Ascending aorta (tissue), 2 donors: ENCODE data around the gene TRPM3. TPM values are rescaled to one million over a fixed set of nuclear protein-coding genes. Genes with fewer than 3 reads are reported as not detected.
A peak's percentile ranks its signal among the peaks of the same experiment; 100 is the strongest.
"Not testable (repeated sequence)": the region's sequence is repeated elsewhere in the genome, so short reads cannot be mapped to it uniquely, and the experiment has no call there.

ENCODE experiments used
- DNase-seq, 2 donors: peaks; one replicate each; pipeline ENCODE4 v3.0.0-alpha.2; 2019; ENCODE audit warnings: low spot score in 2 of 2
- H3K27ac ChIP-seq, 2 donors: fragments of 200-600 bp; sonication (generic); one replicate each; pipeline ENCODE4 v1.5.1; 2016 to 2017; ENCODE audit warnings: mild to moderate bottlenecking in 1 of 2
- H3K27me3 ChIP-seq: fragments of 200-600 bp; sonication (generic); one replicate; pipeline ENCODE4 v1.5.1; 2017
- H3K36me3 ChIP-seq, 2 donors: fragments of 200-600 bp; sonication (generic); one replicate each; pipeline ENCODE4 v1.5.1; 2016
- H3K4me1 ChIP-seq, 2 donors: fragments of 200-600 bp; sonication (generic); one replicate each; pipeline ENCODE4 v1.5.1; 2016 to 2017; ENCODE audit warnings: mild to moderate bottlenecking in 1 of 2
- H3K4me3 ChIP-seq, 2 donors: fragments of 200-600 bp; sonication (generic); one replicate each; pipeline ENCODE4 v1.5.1; 2016 to 2017; ENCODE audit warnings: mild to moderate bottlenecking in 1 of 2
- H3K9me3 ChIP-seq, 2 donors: fragments of 200-600 bp; sonication (generic); one replicate each; pipeline ENCODE4 v1.5.1; 2016
- CTCF ChIP-seq, 3 experiments: fragments of 200-600 bp in 2 of 3; fragments of 450-650 bp in 1 of 3; sonication (generic) in 2 of 3; IDR thresholded peaks; one replicate each; pipeline ENCODE4 v1.5.1; 2016 to 2019; ENCODE audit warnings: antibody characterized with exemption in 3 of 3, mild to moderate bottlenecking in 1 of 3, moderate library complexity in 1 of 3
- intact Hi-C: fragments of 100-400 bp; cut with DNase I; formaldehyde crosslinking; loops from one replicate; pipeline ENCODE4 v1.15.1; 2023
- total RNA-seq: library from RNA; depleted of rRNA; stranded (reverse); fragments of >200 nt; gene quantifications from one replicate; pipeline ENCODE4 v1.1.0, GENCODE V29; 2016

TRPM3 gene
- total RNA-seq, 1 donor from 2014 or later = 3.3 TPM

GRCh38 chr9:70654144-70654543, 467.3 kb downstream of the TRPM3 start:
- TF ChIP-seq CTCF (IDR thresholded peaks at IDR 0.05) = no peak
- no peaks in the 10 kb centered on the region for H3K36me3 ChIP-seq
- no peak overlapping the region for H3K4me3 ChIP-seq
- DNase-seq = no peak
- H3K4me1 ChIP-seq = no peaks in the 10 kb centered on the region
- peaks cover 0 to 5% of the 10 kb centered on the region in 2 donors for H3K9me3 ChIP-seq
- H3K27me3 ChIP-seq = no peaks in the 10 kb centered on the region
- intact Hi-C loops = no loop called here
- H3K27ac ChIP-seq = no peak overlapping the region

GRCh38 chr9:70644627-70645026, 476.8 kb downstream of the TRPM3 start:
- H3K4me3 ChIP-seq, H3K9me3 ChIP-seq, H3K4me1 ChIP-seq, DNase-seq, H3K27ac ChIP-seq, H3K36me3 ChIP-seq, H3K27me3 ChIP-seq: not testable (repeated sequence)
- intact Hi-C loops = loop anchor here (5.0 to 10.0 kb wide), 2 partner anchors 280 to 358 kb away; no protein-coding TSS in a partner anchor

GRCh38 chr9:70642341-70642740, 479.1 kb downstream of the TRPM3 start:
- Histone ChIP-seq H3K27ac (no peak overlapping the region), H3K27me3 (no peaks in the 10 kb centered on the region), H3K4me1 (no peaks in the 10 kb centered on the region), H3K36me3 (no peaks in the 10 kb centered on the region), H3K4me3 (no peak overlapping the region), H3K9me3 (no peaks in the 10 kb centered on the region)
- no peak for DNase-seq
- no peak for TF ChIP-seq CTCF (IDR thresholded peaks at IDR 0.05)
- intact Hi-C loops = loop anchor here (5.0 to 10.0 kb wide), 2 partner anchors 282 to 360 kb away; no protein-coding TSS in a partner anchor

- intact Hi-C loops = loop anchor here (5.0 to 10.0 kb wide), 2 partner anchors 283 to 361 kb away; no protein-coding TSS in a partner anchor
- H3K36me3 ChIP-seq = no peaks in the 10 kb centered on the region
- H3K9me3 ChIP-seq = no peaks in the 10 kb centered on the region
- no peak for DNase-seq
- no peak overlapping the region for H3K27ac ChIP-seq
- H3K27me3 ChIP-seq = no peaks in the 10 kb centered on the region
- no peak overlapping the region for H3K4me3 ChIP-seq
- TF ChIP-seq CTCF (IDR thresholded peaks at IDR 0.05) = no peak
- H3K4me1 ChIP-seq = no peaks in the 10 kb centered on the region
Measured at GRCh38 chr9:70641631-70642030, 479.8 kb downstream of the TRPM3 start.

GRCh38 chr9:70641031-70641430, 480.4 kb downstream of the TRPM3 start:
- Histone ChIP-seq H3K27me3 (no peaks in the 10 kb centered on the region), H3K9me3 (no peaks in the 10 kb centered on the region), H3K36me3 (no peaks in the 10 kb centered on the region), H3K4me3 (no peak overlapping the region), H3K27ac (no peak overlapping the region), H3K4me1 (no peaks in the 10 kb centered on the region)
- TF ChIP-seq CTCF (IDR thresholded peaks at IDR 0.05) = no peak
- intact Hi-C loops = loop anchor here (5.0 to 10.0 kb wide), 2 partner anchors 284 to 361 kb away; no protein-coding TSS in a partner anchor
- no peak for DNase-seq

GRCh38 chr9:70639853-70640814, 481.3 kb downstream of the TRPM3 start:
- Histone ChIP-seq H3K4me3 (peak overlapping the region in 1 of 2 donors; percentile 27), H3K36me3 (no peaks in the 10 kb centered on the region), H3K27ac (no peak overlapping the region), H3K9me3 (no peaks in the 10 kb centered on the region), H3K27me3 (no peaks in the 10 kb centered on the region), H3K4me1 (no peaks in the 10 kb centered on the region)
- peak; percentile 36 to 68 (median 52) for TF ChIP-seq CTCF (IDR thresholded peaks at IDR 0.05)
- DNase-seq = no peak
- intact Hi-C loops = loop anchor here (1.0 to 10.0 kb wide), 3 partner anchors 285 to 609 kb away; no protein-coding TSS in a partner anchor
